Measurements from ENCODE around the gene ORAI2. TPM values are rescaled to one million over a fixed set of nuclear protein-coding genes. Genes with fewer than 3 reads are reported as not detected.
"Not testable (repeated sequence)": the region's sequence is repeated elsewhere in the genome, so short reads cannot be mapped to it uniquely, and the experiment has no call there.

The ORAI2 gene
- total RNA-seq, 2 experiments from 2014 or later = 28.7 to 31.5 TPM

DNA sequence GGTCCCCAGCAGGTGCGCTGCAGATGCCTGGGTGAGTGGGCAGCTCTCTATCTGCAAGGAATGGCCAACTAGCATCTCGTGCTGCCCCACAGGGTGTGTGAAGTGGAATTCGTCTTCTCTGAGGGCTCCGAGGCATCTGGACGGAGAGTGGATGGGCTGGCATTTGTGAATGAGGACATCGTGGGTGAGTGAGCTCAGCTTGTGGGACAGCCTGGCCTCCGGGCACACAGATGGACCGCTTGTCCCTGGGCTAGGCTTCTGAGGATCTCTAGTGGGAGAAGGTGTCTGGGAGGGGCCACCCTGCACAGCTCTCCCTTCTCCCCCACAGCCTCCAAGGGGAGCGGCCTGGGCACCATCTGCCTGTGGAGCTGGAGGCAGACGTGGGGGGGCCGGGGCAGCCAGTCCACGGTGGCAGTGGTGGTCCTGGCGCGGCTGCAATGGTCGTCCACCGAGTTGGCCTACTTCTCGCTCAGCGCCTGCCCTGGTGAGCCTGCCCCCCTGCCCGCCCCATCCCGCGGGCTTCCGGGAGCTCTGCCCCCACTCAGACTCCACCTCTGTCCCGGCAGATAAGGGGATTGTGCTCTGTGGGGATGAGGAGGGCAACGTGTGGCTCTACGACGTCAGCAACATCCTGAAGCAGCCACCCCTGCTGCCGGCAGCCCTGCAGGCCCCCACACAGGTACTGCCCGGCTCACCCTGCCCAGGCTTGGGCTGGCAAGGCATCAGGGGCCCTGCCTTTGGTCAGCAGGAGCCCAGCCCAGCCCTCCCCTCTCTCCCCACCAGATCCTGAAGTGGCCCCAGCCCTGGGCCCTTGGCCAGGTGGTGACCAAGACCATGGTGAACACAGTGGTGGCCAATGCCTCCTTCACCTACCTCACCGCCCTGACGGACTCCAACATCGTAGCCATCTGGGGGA lies 39.0 kb downstream of the ORAI2 start:
- no peaks in the 10 kb centered on the region for H3K4me1 Mint-ChIP-seq (ENCODE audit: low read depth)
- no peak overlapping the region for H3K4me3 Mint-ChIP-seq
- ChIA-PET POLR2A (no interaction called here), CTCF (interaction anchor here (0.6 kb wide), 1 partner anchor 14 kb away, joined by 3 read pairs; no protein-coding TSS in a partner anchor)
- peaks cover 1% of the 10 kb centered on the region for H3K36me3 Mint-ChIP-seq
- DNase-seq = no peak
- no peaks in the 10 kb centered on the region for H3K9me3 Mint-ChIP-seq
- peak overlapping the region; percentile 21 for H3K27ac Mint-ChIP-seq
- no peaks in the 10 kb centered on the region for H3K27me3 Mint-ChIP-seq
- intact Hi-C loops (cut with micrococcal nuclease) = no loop called here

DNA sequence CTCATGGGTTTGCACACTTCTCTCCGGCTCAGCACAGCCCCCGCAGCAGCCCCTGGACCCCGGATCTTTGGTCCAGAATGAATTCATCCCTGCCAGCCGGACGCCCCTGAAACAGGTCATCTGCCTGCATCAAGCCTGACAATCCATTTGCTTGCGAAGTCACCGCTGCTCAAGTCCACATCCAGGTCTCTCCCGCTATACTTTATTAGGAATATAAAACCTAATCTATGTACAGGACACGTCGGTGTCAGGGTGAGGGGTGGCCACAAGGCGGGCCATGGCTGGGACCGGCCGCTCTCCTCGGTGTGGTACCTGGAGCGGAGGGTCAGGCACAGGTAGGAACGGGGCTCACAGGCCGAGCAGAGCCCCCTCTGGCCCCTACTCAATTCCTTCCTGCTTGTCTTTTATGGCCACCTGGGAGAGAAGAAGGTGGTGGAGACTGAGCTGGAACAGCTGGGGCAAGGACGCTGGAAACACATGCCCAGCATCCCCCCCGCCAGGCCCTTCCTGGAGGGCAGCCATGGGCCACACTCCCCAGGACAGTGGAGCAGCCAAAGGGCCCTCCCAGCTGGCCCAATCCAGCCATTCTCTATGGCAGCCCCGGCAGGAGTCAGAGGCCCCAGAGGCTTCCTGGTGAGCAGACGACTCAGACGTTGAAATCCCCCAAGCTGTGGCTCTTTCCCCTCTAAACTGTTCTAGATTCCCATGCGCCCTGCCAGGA lies 40.1 kb downstream of the ORAI2 start:
- no peak for DNase-seq
- CTCF ChIA-PET = interaction anchor here (0.6 to 1.3 kb wide), 2 partner anchors 9 to 15 kb away, joined by 3 to 4 read pairs; no protein-coding TSS in a partner anchor
- Mint-ChIP-seq H3K27me3 (no peaks in the 10 kb centered on the region), H3K9me3 (no peaks in the 10 kb centered on the region), H3K36me3 (peaks cover 1% of the 10 kb centered on the region), H3K4me1 (ENCODE audit: low read depth) (no peaks in the 10 kb centered on the region), H3K27ac (no peak overlapping the region), H3K4me3 (no peak overlapping the region)
- intact Hi-C loops (cut with micrococcal nuclease) = no loop called here
- POLR2A ChIA-PET = no interaction called here

DNA sequence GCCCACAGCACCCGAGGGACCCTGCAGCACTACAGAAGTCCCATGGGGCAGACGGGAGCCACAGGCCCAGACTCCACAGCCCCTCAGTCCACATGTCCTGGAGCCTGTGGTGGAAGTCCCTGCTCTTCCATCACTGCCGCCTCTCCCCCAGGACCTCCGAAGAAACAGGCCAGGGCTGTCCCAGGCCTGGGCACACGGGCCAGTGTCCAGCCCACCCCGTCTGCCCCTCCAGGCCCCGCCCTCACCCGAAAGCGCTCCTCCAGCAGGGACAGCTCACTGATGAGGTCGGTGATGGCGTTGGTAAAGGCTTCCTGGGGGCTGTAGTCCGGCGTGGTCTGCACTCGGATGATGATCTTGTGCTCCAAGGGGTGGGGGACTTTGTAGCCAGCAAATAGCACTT lies 40.7 kb downstream of the ORAI2 start:
- H3K4me3 Mint-ChIP-seq; H3K27ac Mint-ChIP-seq; H3K4me1 Mint-ChIP-seq (ENCODE audit: low read depth); H3K36me3 Mint-ChIP-seq; H3K27me3 Mint-ChIP-seq; H3K9me3 Mint-ChIP-seq; POLR2A ChIA-PET; intact Hi-C loops (cut with micrococcal nuclease); DNase-seq: not testable (repeated sequence)
- CTCF ChIA-PET = interaction anchor here (1.3 kb wide), 1 partner anchor 10 kb away, joined by 4 read pairs; no protein-coding TSS in a partner anchor

DNA sequence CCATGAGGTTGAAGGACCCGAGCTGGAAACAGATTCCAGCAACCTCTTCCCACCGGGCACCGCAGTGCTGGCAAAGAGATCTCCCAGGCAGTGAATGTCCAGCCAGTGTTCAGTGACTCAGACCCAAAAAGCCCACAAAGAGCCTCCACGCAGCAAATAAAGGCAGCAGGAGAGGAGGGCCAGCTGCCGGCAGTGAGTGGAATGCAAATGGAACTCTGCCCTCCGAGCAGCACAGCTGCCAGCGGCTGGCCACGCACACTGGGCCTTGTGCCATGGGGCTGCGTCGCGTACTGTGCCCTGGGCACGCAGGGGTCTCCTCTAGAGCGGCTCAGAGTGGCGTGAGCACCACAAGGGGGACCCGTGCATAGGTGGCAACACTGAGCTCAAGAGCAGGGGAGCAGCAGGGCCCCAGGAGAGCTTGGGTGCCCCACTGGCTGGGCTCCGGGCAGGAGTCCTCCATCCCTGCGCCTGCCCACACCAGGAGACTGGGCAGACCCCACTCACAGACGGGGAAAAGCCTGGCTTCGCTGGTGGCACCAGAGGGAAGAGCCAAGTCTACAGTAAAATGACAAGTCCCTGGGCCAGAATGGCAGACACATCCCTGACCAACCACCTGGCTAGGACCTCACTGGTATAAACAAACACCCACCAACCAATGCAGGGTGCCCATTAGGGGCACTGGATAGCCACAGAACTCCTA lies 41.5 kb downstream of the ORAI2 start:
- POLR2A ChIA-PET; H3K27ac Mint-ChIP-seq; H3K36me3 Mint-ChIP-seq; H3K9me3 Mint-ChIP-seq; DNase-seq; H3K4me3 Mint-ChIP-seq; CTCF ChIA-PET; H3K4me1 Mint-ChIP-seq (ENCODE audit: low read depth); H3K27me3 Mint-ChIP-seq; intact Hi-C loops (cut with micrococcal nuclease): not testable (repeated sequence)

DNA sequence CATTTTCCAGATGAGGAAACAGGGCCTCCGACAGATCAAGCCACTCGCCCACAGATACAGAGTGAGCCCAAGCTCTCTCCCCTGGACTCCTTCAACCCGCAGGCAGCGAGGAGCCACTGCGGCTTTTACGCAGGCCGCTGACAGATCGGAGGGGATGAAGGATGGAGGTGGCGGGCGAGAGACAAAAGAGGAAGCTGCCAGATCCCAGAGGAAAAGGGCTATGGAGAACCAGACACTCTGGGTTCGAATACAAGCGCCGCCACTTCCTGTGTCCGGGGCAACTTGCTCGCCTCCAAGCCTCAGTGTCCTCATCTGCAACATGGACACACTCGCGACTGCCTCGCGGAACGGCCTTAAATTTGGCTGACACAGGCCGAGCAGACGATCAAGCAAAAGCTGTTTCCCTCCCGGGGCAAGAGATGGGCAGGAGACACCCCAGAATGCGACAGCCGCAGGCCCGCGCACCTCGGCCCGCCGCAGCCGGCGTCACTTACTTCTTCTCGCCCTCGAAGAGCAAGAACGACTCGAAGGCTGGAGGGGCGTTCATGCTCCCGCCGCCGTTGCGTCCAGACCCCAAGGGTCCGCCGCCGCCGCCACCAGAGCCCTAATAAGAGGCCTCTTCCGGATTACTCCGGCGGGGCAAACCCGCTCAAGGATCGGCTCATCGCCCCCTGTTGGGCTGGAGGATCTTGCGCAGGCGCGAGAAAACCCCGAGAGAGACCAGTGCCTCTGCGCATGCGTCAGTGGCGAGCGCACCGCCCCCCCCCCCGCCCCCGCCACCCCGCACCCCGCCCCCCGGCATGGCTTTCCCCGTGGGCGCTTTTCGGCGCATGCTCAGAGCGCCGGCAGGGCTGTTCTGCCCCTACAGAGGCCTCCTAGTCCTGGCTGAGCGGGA lies 45.2 kb downstream of the ORAI2 start, which contains the start of gene POLR2J:
Gene POLR2J (minus strand): TSS at position 609 of the 895 bp plus-strand sequence. CDS start 62 bp downstream, at position 547.
- POLR2A ChIA-PET; intact Hi-C loops (cut with micrococcal nuclease); H3K9me3 Mint-ChIP-seq; H3K27me3 Mint-ChIP-seq; H3K36me3 Mint-ChIP-seq; CTCF ChIA-PET; H3K4me1 Mint-ChIP-seq (ENCODE audit: low read depth): not testable (repeated sequence)
- Mint-ChIP-seq H3K4me3 (peak within 1 kb of the TSS; percentile 89), H3K27ac (peak within 1 kb of the TSS; percentile 80)
- peak; percentile 97 for DNase-seq

DNA sequence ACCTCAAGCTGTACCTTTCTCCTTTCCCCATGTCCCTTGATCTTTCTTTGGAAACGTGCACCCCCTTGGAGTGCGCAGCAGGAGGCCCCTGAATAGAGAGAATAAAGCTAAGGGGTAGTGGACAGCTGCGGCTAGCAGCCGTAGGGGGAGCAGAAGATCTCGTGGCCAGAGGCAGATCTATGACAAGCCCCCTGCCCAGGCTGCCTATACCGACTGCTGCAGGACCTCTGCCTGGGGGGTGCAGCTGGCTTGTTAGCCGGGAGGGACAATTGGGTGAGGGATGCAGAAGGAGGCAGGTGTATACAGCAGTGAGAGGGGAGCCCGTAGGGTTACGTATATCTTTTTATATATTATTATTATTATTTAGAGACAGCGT lies 45.8 kb downstream of the ORAI2 start:
- DNase-seq; H3K36me3 Mint-ChIP-seq; H3K4me3 Mint-ChIP-seq; CTCF ChIA-PET; H3K4me1 Mint-ChIP-seq (ENCODE audit: low read depth); H3K27me3 Mint-ChIP-seq; intact Hi-C loops (cut with micrococcal nuclease); H3K9me3 Mint-ChIP-seq; POLR2A ChIA-PET; H3K27ac Mint-ChIP-seq: not testable (repeated sequence)

DNA sequence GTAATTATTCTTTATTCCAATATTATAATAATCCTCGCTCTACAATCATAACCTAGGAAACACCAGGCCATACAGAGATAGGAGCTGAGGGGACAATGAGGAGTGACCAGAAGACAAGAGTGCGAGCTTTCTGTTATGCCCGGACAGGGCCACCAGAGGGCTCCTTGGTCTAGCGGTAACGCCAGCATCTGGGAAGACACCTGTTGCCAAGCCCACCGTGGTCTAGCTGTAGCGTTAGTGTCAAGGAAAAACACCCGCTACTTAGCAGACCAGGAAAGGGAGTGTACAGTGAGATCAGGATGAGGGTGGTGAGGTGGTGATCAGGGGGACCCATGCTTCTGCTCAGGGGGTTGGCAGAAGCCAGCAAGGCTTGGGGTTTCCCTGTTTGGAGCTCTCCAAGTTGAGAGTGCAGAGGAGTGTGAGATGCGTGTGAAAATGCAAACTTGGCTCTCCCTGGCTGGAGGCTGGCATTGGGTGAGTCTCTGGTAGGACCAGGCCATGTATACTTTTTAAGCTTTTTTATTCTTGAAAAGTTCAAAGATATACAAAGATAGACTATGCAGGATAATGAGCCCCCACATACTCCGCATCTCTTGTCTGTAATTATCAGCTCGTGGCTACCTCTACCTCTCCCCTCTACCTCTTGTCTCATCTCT lies 46.7 kb downstream of the ORAI2 start:
- CTCF ChIA-PET = interaction anchor here (1.1 kb wide), 1 partner anchor 17 kb away, joined by 3 read pairs; no protein-coding TSS in a partner anchor
- H3K4me3 Mint-ChIP-seq; H3K27me3 Mint-ChIP-seq; H3K4me1 Mint-ChIP-seq (ENCODE audit: low read depth); intact Hi-C loops (cut with micrococcal nuclease); H3K36me3 Mint-ChIP-seq; POLR2A ChIA-PET; H3K9me3 Mint-ChIP-seq: not testable (repeated sequence)
- peak; percentile 68 for DNase-seq
- H3K27ac Mint-ChIP-seq = peak overlapping the region; percentile 61

DNA sequence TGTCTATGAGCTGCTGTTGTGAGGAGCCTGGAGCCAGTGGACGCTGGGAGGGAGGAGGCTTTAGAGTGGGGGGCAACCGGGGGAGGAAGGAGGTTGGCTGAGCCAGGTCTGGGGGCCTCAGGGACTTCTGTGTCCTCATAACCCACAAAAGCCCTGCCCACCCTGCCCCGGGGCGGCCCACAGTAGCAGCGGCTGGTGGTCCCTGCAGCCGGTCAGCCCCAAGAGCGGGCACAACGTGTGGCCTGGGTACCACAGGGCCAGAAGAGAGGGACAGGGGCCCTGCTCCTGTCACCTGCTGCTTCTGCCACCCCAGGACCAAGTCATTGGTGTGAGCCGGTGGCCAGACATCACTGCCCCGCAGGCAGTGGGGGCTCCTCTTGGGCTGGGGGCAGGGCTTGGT lies 48.6 kb downstream of the ORAI2 start:
- H3K27me3 Mint-ChIP-seq; intact Hi-C loops (cut with micrococcal nuclease); POLR2A ChIA-PET; DNase-seq; H3K4me3 Mint-ChIP-seq; H3K27ac Mint-ChIP-seq; H3K36me3 Mint-ChIP-seq; CTCF ChIA-PET; H3K4me1 Mint-ChIP-seq (ENCODE audit: low read depth); H3K9me3 Mint-ChIP-seq: not testable (repeated sequence)

DNA sequence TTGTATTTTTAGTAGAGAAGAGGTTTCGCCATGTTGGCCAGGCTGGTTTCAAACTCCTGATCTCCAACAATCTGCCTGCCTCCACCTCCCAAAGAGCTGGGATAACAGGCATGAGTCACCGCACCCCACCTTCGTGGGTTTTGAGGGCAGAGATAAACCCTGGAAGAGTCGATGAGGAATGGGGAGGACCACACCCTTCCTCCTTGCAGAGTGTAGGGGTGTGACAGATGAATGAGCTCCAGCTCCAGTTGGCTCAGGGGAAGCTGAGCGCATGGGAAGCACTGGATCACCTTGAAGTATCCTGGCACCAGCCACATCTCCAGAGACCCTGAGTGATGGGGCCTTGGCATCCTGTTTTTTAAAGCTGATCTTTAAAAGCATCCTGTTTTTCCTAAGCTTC lies 50.9 kb downstream of the ORAI2 start:
- H3K36me3 Mint-ChIP-seq; CTCF ChIA-PET; DNase-seq; H3K27me3 Mint-ChIP-seq; POLR2A ChIA-PET; H3K4me1 Mint-ChIP-seq (ENCODE audit: low read depth); intact Hi-C loops (cut with micrococcal nuclease); H3K4me3 Mint-ChIP-seq; H3K27ac Mint-ChIP-seq; H3K9me3 Mint-ChIP-seq: not testable (repeated sequence)

DNA sequence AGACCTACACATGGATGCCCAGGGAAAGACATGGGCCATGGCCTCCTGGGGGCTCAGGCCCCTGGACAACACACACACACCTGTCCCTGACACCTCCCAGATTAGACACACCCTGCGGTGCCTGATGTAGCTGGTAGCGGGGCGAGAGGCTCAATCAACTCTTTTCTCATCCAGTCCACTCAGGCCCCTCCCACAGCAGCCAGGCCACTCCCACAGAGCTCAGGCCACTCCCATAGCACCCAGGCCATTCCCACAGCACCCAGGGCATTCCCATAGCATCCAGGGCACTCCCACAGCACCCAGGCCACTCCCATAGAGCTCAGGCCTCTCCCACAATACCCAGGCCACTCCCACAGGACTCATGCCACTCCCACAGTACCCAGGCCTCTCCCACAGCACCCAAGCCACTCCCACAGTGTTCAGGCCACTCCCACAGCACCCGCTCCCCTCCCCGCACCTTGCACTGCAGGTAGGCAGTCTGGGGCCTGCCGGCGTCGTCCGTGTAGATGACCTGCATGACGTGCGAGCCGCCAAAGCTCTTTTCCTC lies 57.2 kb downstream of the ORAI2 start:
- H3K4me1 Mint-ChIP-seq (ENCODE audit: low read depth); intact Hi-C loops (cut with micrococcal nuclease); H3K36me3 Mint-ChIP-seq; CTCF ChIA-PET; H3K9me3 Mint-ChIP-seq; H3K4me3 Mint-ChIP-seq; H3K27ac Mint-ChIP-seq; H3K27me3 Mint-ChIP-seq; POLR2A ChIA-PET: not testable (repeated sequence)
- peak; percentile 47 for DNase-seq

DNA sequence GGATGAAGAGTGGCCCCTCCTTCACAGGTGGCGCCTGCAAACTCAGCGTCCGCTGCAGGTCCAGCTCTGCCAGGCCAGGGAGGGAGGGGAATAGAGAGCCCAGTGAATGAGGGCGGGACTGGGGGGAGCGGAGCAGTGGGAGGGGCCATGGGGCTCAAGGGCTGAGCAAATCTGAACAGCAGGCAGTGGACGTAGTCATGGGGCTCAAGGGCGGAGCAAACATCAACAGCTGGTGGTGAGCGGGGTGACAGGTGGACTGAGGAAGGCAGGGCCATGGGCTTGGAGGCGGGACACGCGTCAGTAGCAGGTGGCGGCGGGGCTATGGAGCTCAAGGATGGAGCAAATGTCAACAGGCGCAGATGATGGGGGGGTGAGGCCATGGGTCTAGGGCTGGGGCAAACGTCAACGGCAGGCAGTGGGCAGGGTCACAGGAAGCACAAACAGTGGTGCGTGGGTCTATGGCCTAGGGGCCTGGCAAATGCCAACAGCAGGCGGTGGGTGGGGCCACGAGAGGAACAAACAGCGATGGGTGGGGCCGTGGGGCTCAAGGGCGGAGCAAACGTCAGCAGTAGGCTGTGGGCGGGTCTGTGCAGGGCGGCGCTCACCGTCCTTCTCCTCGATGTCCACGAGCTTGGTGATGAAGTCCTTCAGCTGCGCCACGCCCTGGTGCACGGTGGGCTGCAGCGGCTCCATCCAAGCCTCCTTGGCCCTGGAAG lies 60.0 kb downstream of the ORAI2 start:
- H3K4me1 Mint-ChIP-seq (ENCODE audit: low read depth); H3K4me3 Mint-ChIP-seq; H3K36me3 Mint-ChIP-seq; CTCF ChIA-PET; H3K27me3 Mint-ChIP-seq; intact Hi-C loops (cut with micrococcal nuclease); H3K9me3 Mint-ChIP-seq; POLR2A ChIA-PET; H3K27ac Mint-ChIP-seq: not testable (repeated sequence)
- DNase-seq = peak; percentile 28

Data from activated CD4-positive, alpha-beta memory T cell treated with anti-CD3 and anti-CD28 coated beads for 36 hours (primary cell).